GM19468 (cell line): Measurements from ENCODE around the gene VPS37C.
A peak's percentile ranks its signal among the peaks of the same experiment; 100 is the strongest.
"Not testable (repeated sequence)": the region's sequence is repeated elsewhere in the genome, so short reads cannot be mapped to it uniquely, and the experiment has no call there.

Source experiments
- ATAC-seq: cut with Tn5 transposase; IDR thresholded peaks from one replicate; pipeline ENCODE4 v1.9.1; 2021; ENCODE audit warnings: mild to moderate bottlenecking, moderate library complexity, moderate number of reproducible peaks; ENCODE audit not compliant: unreplicated experiment; ENCODE audit errors: extremely low read depth

The VPS37C gene

GRCh38 chr11:61161190-61162091, at the start of gene VPS37C:
TSS of gene VPS37C (minus strand) at chr11:61161426. CDS start at chr11:61138829, 22,597 bp downstream.
- ATAC-seq, result peak; percentile 71

- not testable (repeated sequence) for ATAC-seq
Measured at GRCh38 chr11:61210629-61211028, 49.4 kb upstream of the VPS37C start.

GRCh38 chr11:61207636-61208310, 46.5 kb upstream of the VPS37C start:
- not testable (repeated sequence) for ATAC-seq

- not testable (repeated sequence) for ATAC-seq
Measured at GRCh38 chr11:61204502-61205059, 43.4 kb upstream of the VPS37C start.

GRCh38 chr11:61203873-61204272, 42.6 kb upstream of the VPS37C start:
- not testable (repeated sequence) for ATAC-seq

GRCh38 chr11:61202950-61203746, 41.9 kb upstream of the VPS37C start, which contains the start of gene PGA3:
TSS of gene PGA3 (plus strand) at chr11:61203515. CDS start at chr11:61203565, 50 bp downstream.
- ATAC-seq, result not testable (repeated sequence)

- ATAC-seq, result no peak
Measured at GRCh38 chr11:61201476-61201875, 40.2 kb upstream of the VPS37C start.

- no peak for ATAC-seq
Measured at GRCh38 chr11:61198948-61199523, 37.8 kb upstream of the VPS37C start.

- no peak for ATAC-seq
Measured at GRCh38 chr11:61198361-61198760, 37.1 kb upstream of the VPS37C start.

GRCh38 chr11:61195719-61196118, 34.5 kb upstream of the VPS37C start:
- no peak for ATAC-seq

GRCh38 chr11:61194981-61195695, 33.9 kb upstream of the VPS37C start:
- no peak for ATAC-seq

GRCh38 chr11:61194169-61194671, 33.0 kb upstream of the VPS37C start:
- no peak for ATAC-seq

GRCh38 chr11:61193596-61193995, 32.4 kb upstream of the VPS37C start:
- ATAC-seq, result no peak

GRCh38 chr11:61189933-61190332, 28.7 kb upstream of the VPS37C start:
- ATAC-seq, result no peak

GRCh38 chr11:61187505-61188130, 26.4 kb upstream of the VPS37C start:
- no peak for ATAC-seq

- ATAC-seq, result no peak
Measured at GRCh38 chr11:61186504-61186903, 25.3 kb upstream of the VPS37C start.

GRCh38 chr11:61183645-61184044, 22.4 kb upstream of the VPS37C start:
- no peak for ATAC-seq

- ATAC-seq, result no peak
Measured at GRCh38 chr11:61181489-61181888, 20.3 kb upstream of the VPS37C start.
